ENCODE measurements around the gene KRT33A. TPM values are rescaled to one million over a fixed set of nuclear protein-coding genes. Genes with fewer than 3 reads are reported as not detected.
"Not testable (repeated sequence)": the region's sequence is repeated elsewhere in the genome, so short reads cannot be mapped to it uniquely, and the experiment has no call there.

KRT33A gene
- total RNA-seq, 2 experiments from 2014 or later, result not detected

- H3K36me3 Mint-ChIP-seq (ENCODE audit: low read depth), result no peaks in the 10 kb centered on the region
- peaks cover 6% of the 10 kb centered on the region for H3K27me3 Mint-ChIP-seq
- no peaks in the 10 kb centered on the region for H3K9me3 Mint-ChIP-seq
- H3K27ac Mint-ChIP-seq, result no peak overlapping the region
- ChIA-PET POLR2A (no interaction called here), CTCF (interaction anchor here (1.7 to 1.9 kb wide), 2 partner anchors 29 to 42 kb away, joined by 3 to 6 read pairs; partner anchors contain the start of gene KRTAP16-1)
- DNase-seq, result no peak
- H3K4me3 Mint-ChIP-seq, result no peak overlapping the region
- peaks cover 7% of the 10 kb centered on the region for H3K4me1 Mint-ChIP-seq
Measured at GRCh38 chr17:41351177-41351576, 549 bp upstream of the KRT33A start.

- Mint-ChIP-seq H3K4me3 (no peak overlapping the region), H3K9me3 (peaks cover 8% of the 10 kb centered on the region), H3K36me3 (ENCODE audit: low read depth) (peaks cover 9% of the 10 kb centered on the region), H3K27me3 (peaks cover 10% of the 10 kb centered on the region), H3K27ac (no peak overlapping the region), H3K4me1 (peaks cover 10% of the 10 kb centered on the region)
- no peak for DNase-seq
- ChIA-PET POLR2A (interaction anchor here (0.6 kb wide), 1 partner anchor 96 kb away, joined by 3 read pairs; no protein-coding TSS in a partner anchor), CTCF (interaction anchor here (1.0 to 1.2 kb wide), 3 partner anchors 15 to 200 kb away, joined by 3 to 6 read pairs (median 3); no protein-coding TSS in a partner anchor)
Measured at GRCh38 chr17:41347869-41348760, 2.5 kb downstream of the KRT33A start.

GRCh38 chr17:41346421-41346820, 4.2 kb downstream of the KRT33A start:
- H3K27me3 Mint-ChIP-seq, DNase-seq, H3K27ac Mint-ChIP-seq, H3K4me3 Mint-ChIP-seq, POLR2A ChIA-PET: not testable (repeated sequence)
- Mint-ChIP-seq H3K9me3 (peaks cover 14% of the 10 kb centered on the region), H3K4me1 (peaks cover 21% of the 10 kb centered on the region), H3K36me3 (ENCODE audit: low read depth) (peaks cover 24% of the 10 kb centered on the region)
- CTCF ChIA-PET, result interaction anchor here (1.1 kb wide), 1 partner anchor 10 kb away, joined by 3 read pairs; no protein-coding TSS in a partner anchor

GRCh38 chr17:41345992-41346391, 4.6 kb downstream of the KRT33A start:
- H3K4me1 Mint-ChIP-seq, result peaks cover 24% of the 10 kb centered on the region
- no peak for DNase-seq
- peaks cover 24% of the 10 kb centered on the region for H3K36me3 Mint-ChIP-seq (ENCODE audit: low read depth)
- H3K27me3 Mint-ChIP-seq, result peaks cover 8% of the 10 kb centered on the region
- ChIA-PET POLR2A (no interaction called here), CTCF (interaction anchor here (1.1 kb wide), 1 partner anchor 10 kb away, joined by 3 read pairs; no protein-coding TSS in a partner anchor)
- no peak overlapping the region for H3K4me3 Mint-ChIP-seq
- peaks cover 14% of the 10 kb centered on the region for H3K9me3 Mint-ChIP-seq
- no peak overlapping the region for H3K27ac Mint-ChIP-seq

- Mint-ChIP-seq H3K4me3 (no peak overlapping the region), H3K27me3 (peaks cover 8% of the 10 kb centered on the region), H3K9me3 (peaks cover 14% of the 10 kb centered on the region), H3K27ac (peak overlapping the region; percentile 25), H3K4me1 (peaks cover 53% of the 10 kb centered on the region), H3K36me3 (ENCODE audit: low read depth) (peaks cover 29% of the 10 kb centered on the region)
- CTCF ChIA-PET, result no interaction called here
- POLR2A ChIA-PET, result no interaction called here
- DNase-seq, result no peak
Measured at GRCh38 chr17:41343029-41343428, 7.6 kb downstream of the KRT33A start.

- Mint-ChIP-seq H3K4me3 (peak overlapping the region; percentile 40), H3K27ac (peak overlapping the region; percentile 92), H3K9me3 (peaks cover 14% of the 10 kb centered on the region), H3K36me3 (ENCODE audit: low read depth) (peaks cover 29% of the 10 kb centered on the region), H3K27me3 (peaks cover 8% of the 10 kb centered on the region), H3K4me1 (peaks cover 58% of the 10 kb centered on the region)
- ChIA-PET POLR2A (interaction anchor here (1.1 kb wide), 1 partner anchor 347 kb away, joined by 3 read pairs; the partner anchor contains the start of gene EIF1), CTCF (interaction anchor here (0.7 to 1.5 kb wide), 3 partner anchors 19 to 66 kb away, joined by 3 to 4 read pairs (median 4); no protein-coding TSS in a partner anchor)
- peak; percentile 82 for DNase-seq
Measured at GRCh38 chr17:41340934-41341861, 9.4 kb downstream of the KRT33A start.

- H3K36me3 Mint-ChIP-seq (ENCODE audit: low read depth), result peaks cover 29% of the 10 kb centered on the region
- H3K4me1 Mint-ChIP-seq, result peaks cover 65% of the 10 kb centered on the region
- peaks cover 8% of the 10 kb centered on the region for H3K27me3 Mint-ChIP-seq
- ChIA-PET CTCF (interaction anchor here (1.4 to 2.4 kb wide), 3 partner anchors 11 to 67 kb away, joined by 4 to 6 read pairs (median 4); no protein-coding TSS in a partner anchor), POLR2A (interaction anchor here (1.1 kb wide), 1 partner anchor 348 kb away, joined by 3 read pairs; the partner anchor contains the start of gene EIF1)
- peak overlapping the region; percentile 6 for H3K4me3 Mint-ChIP-seq
- H3K9me3 Mint-ChIP-seq, result peaks cover 12% of the 10 kb centered on the region
- DNase-seq, result no peak
- peak overlapping the region; percentile 92 for H3K27ac Mint-ChIP-seq
Measured at GRCh38 chr17:41340494-41340893, 10.1 kb downstream of the KRT33A start.

GRCh38 chr17:41339571-41340172, 11.0 kb downstream of the KRT33A start:
- ChIA-PET CTCF (interaction anchor here (1.2 to 2.4 kb wide), 3 partner anchors 10 to 94 kb away, joined by 3 to 6 read pairs (median 4); no protein-coding TSS in a partner anchor), POLR2A (no interaction called here)
- H3K4me1 Mint-ChIP-seq, result peaks cover 71% of the 10 kb centered on the region
- H3K9me3 Mint-ChIP-seq, result peaks cover 12% of the 10 kb centered on the region
- DNase-seq, result no peak
- peak overlapping the region; percentile 92 for H3K27ac Mint-ChIP-seq
- peaks cover 29% of the 10 kb centered on the region for H3K36me3 Mint-ChIP-seq (ENCODE audit: low read depth)
- H3K27me3 Mint-ChIP-seq, result peaks cover 5% of the 10 kb centered on the region
- peak overlapping the region; percentile 14 for H3K4me3 Mint-ChIP-seq

GRCh38 chr17:41338961-41339485, 11.6 kb downstream of the KRT33A start:
- H3K9me3 Mint-ChIP-seq, result peaks cover 12% of the 10 kb centered on the region
- peak; percentile 61 for DNase-seq
- H3K27ac Mint-ChIP-seq, result peak overlapping the region; percentile 92
- H3K4me1 Mint-ChIP-seq, result peaks cover 74% of the 10 kb centered on the region
- CTCF ChIA-PET, result interaction anchor here (1.2 to 2.4 kb wide), 2 partner anchors 10 to 95 kb away, joined by 3 to 6 read pairs; no protein-coding TSS in a partner anchor
- H3K4me3 Mint-ChIP-seq, result peak overlapping the region; percentile 16
- H3K36me3 Mint-ChIP-seq (ENCODE audit: low read depth), result peaks cover 27% of the 10 kb centered on the region
- POLR2A ChIA-PET, result no interaction called here
- H3K27me3 Mint-ChIP-seq, result peaks cover 5% of the 10 kb centered on the region

- H3K4me1 Mint-ChIP-seq, result peaks cover 49% of the 10 kb centered on the region
- CTCF ChIA-PET, result interaction anchor here (1.2 kb wide), 1 partner anchor 10 kb away, joined by 3 read pairs; no protein-coding TSS in a partner anchor
Measured at GRCh38 chr17:41335747-41336146, 14.9 kb downstream of the KRT33A start.

GRCh38 chr17:41334385-41335305, 16.0 kb downstream of the KRT33A start:
- Mint-ChIP-seq H3K36me3 (ENCODE audit: low read depth) (peaks cover 5% of the 10 kb centered on the region), H3K27ac (peak overlapping the region; percentile 41), H3K27me3 (no peaks in the 10 kb centered on the region), H3K4me3 (no peak overlapping the region), H3K4me1 (peaks cover 38% of the 10 kb centered on the region), H3K9me3 (no peaks in the 10 kb centered on the region)
- no peak for DNase-seq
- ChIA-PET POLR2A (no interaction called here), CTCF (interaction anchor here (0.5 kb wide), 1 partner anchor 631 kb away, joined by 3 read pairs; the partner anchor contains the start of gene KRT24)

More at GRCh38 chr17:41335747-41336146, 14.9 kb downstream of the KRT33A start:
- no peak overlapping the region for H3K4me3 Mint-ChIP-seq
- peak overlapping the region; percentile 74 for H3K27ac Mint-ChIP-seq
- peaks cover 6% of the 10 kb centered on the region for H3K36me3 Mint-ChIP-seq (ENCODE audit: low read depth)
- POLR2A ChIA-PET, result no interaction called here
- no peaks in the 10 kb centered on the region for H3K9me3 Mint-ChIP-seq
- no peaks in the 10 kb centered on the region for H3K27me3 Mint-ChIP-seq
- no peak for DNase-seq
